GM12878 (cell line): Measurements from ENCODE around the gene DCAF11. TPM values are rescaled to one million over a fixed set of nuclear protein-coding genes. Genes with fewer than 3 reads are reported as not detected.

Source experiments
- BRCA1 ChIP-seq: IDR thresholded peaks from 2 replicates; pipeline ENCODE4 v1.6.1; 2011; ENCODE audit warnings: low read depth, low read length, improper control_type of control experiment
- CBX5 ChIP-seq: sonication (generic); IDR thresholded peaks from 2 replicates; pipeline ENCODE4 v1.6.1; 2016; ENCODE audit warnings: low read depth, moderate library complexity, mild to moderate bottlenecking, inconsistent platforms
- IKZF1 ChIP-seq: fragments of 450-650 bp; conservative IDR thresholded peaks from 2 replicates; pipeline ENCODE4 v1.6.1; 2017; ENCODE audit warnings: antibody characterized with exemption, mild to moderate bottlenecking
- MEF2A ChIP-seq: IDR thresholded peaks from 2 replicates; pipeline ENCODE4 v1.6.1; 2011; ENCODE audit warnings: low read depth, mild to moderate bottlenecking, low read length, moderate library complexity; ENCODE audit not compliant: insufficient read depth
- NFIC ChIP-seq: IDR thresholded peaks from 2 replicates; pipeline ENCODE4 v1.6.1; 2012; ENCODE audit warnings: low read depth, mild to moderate bottlenecking, inconsistent platforms, low read length, moderate library complexity
- NR2C1 ChIP-seq: fragments of 450-650 bp; IDR thresholded peaks from 2 replicates; pipeline ENCODE4 v1.6.1; 2017; ENCODE audit warnings: antibody characterized with exemption, mild to moderate bottlenecking, moderate library complexity
- NR2F1 ChIP-seq: fragments of 450-650 bp; conservative IDR thresholded peaks from 2 replicates; pipeline ENCODE4 v1.6.1; 2017; ENCODE audit warnings: mild to moderate bottlenecking
- PAX5 ChIP-seq: IDR thresholded peaks from 2 replicates; pipeline ENCODE4 v1.6.1; 2011; ENCODE audit warnings: low read depth, low read length, borderline replicate concordance
- TARDBP ChIP-seq: IDR thresholded peaks from 2 replicates; pipeline ENCODE4 v1.6.1; 2016; ENCODE audit warnings: borderline replicate concordance
- ZNF207 ChIP-seq: fragments of 450-650 bp; IDR thresholded peaks from 2 replicates; pipeline ENCODE4 v1.6.1; 2014; ENCODE audit warnings: antibody characterized with exemption, mild to moderate bottlenecking, borderline replicate concordance
- ZNF687 ChIP-seq: fragments of 450-650 bp; IDR thresholded peaks from 2 replicates; pipeline ENCODE4 v1.6.1; 2017; ENCODE audit warnings: mild to moderate bottlenecking, moderate library complexity
- polyA plus RNA-seq, 11 experiments: library from polyadenylated mRNA; depleted of rRNA in 4 of 11; unstranded in 6 of 11; stranded (reverse) in 5 of 11; fragments of >200 nt; fragmentation: Nextera tagmentation in 4 of 11; fragmentation: Illumina TruSeq in 1 of 11; extraction: Ambion mirVana in 4 of 11; extraction: Trizol in 1 of 11; gene quantifications; 1 replicate in 1 of 11; 2 replicates in 10 of 11; pipeline versions ENCODE4 v1.2.1 to v1.2.3, GENCODE V29; 2011 to 2016; ENCODE audit warnings: inconsistent platforms in 2 of 11, missing spikeins in 2 of 11, low read depth in 1 of 11
- total RNA-seq, 4 experiments: library from RNA; depleted of rRNA in 3 of 4; stranded (reverse); fragments of >200 nt in 3 of 4; fragmentation: Illumina TruSeq in 1 of 4; extraction: Trizol in 1 of 4; gene quantifications; 2 replicates each; pipeline versions ENCODE4 v1.2.1 to v1.2.3, GENCODE V29; 2013 to 2021
- TF ChIP-seq, protein P1 (sequence below): fragments of 450-650 bp; conservative IDR thresholded peaks from 2 replicates; pipeline ENCODE4 v1.6.1; 2017; ENCODE audit warnings: mild to moderate bottlenecking, moderate library complexity
- TF ChIP-seq, protein P2 (sequence below): IDR thresholded peaks from 2 replicates; pipeline ENCODE4 v1.6.1; 2011; ENCODE audit warnings: borderline replicate concordance, low read depth, mild to moderate bottlenecking, moderate library complexity, mixed read lengths, low read length; ENCODE audit not compliant: insufficient read depth; ENCODE audit errors: extremely low read length

Gene DCAF11
- total and polyA plus RNA-seq, 10 of the 15 experiments (the other 5 are each of a cell fraction or from before 2014, with no cell fraction given) = 13.4 to 91.2 (median 68.7) TPM

GRCh38 chr14:24113801-24114531 lies 611 bp upstream of the DCAF11 start (continued):
- no peak for TF ChIP-seq PAX5
- TF ChIP-seq MEF2A = peak; percentile 37; the same call in 1 of the 2 replicates
- TF ChIP-seq, protein P1, sequence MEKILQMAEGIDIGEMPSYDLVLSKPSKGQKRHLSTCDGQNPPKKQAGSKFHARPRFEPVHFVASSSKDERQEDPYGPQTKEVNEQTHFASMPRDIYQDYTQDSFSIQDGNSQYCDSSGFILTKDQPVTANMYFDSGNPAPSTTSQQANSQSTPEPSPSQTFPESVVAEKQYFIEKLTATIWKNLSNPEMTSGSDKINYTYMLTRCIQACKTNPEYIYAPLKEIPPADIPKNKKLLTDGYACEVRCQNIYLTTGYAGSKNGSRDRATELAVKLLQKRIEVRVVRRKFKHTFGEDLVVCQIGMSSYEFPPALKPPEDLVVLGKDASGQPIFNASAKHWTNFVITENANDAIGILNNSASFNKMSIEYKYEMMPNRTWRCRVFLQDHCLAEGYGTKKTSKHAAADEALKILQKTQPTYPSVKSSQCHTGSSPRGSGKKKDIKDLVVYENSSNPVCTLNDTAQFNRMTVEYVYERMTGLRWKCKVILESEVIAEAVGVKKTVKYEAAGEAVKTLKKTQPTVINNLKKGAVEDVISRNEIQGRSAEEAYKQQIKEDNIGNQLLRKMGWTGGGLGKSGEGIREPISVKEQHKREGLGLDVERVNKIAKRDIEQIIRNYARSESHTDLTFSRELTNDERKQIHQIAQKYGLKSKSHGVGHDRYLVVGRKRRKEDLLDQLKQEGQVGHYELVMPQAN = peak; percentile 82
- peak; percentile 72; the same call in 1 of the 2 replicates for TF ChIP-seq ZNF687
- TF ChIP-seq NR2F1 = peak; percentile 38; the same call in 1 of the 2 replicates
- TF ChIP-seq NR2C1 = no peak; the same call in 1 of the 2 replicates
- TF ChIP-seq IKZF1 = peak; percentile 58
- TF ChIP-seq CBX5 = 0 out of 2 replicates have a peak, but pooled peaks have one; percentile 69
- no peak; the same call in 1 of the 2 replicates for TF ChIP-seq TARDBP
- TF ChIP-seq, protein P2, sequence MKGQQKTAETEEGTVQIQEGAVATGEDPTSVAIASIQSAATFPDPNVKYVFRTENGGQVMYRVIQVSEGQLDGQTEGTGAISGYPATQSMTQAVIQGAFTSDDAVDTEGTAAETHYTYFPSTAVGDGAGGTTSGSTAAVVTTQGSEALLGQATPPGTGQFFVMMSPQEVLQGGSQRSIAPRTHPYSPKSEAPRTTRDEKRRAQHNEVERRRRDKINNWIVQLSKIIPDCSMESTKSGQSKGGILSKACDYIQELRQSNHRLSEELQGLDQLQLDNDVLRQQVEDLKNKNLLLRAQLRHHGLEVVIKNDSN = no peak
- TF ChIP-seq ZNF207 = peak; percentile 39; the same call in 1 of the 2 replicates
- TF ChIP-seq BRCA1 = peak; percentile 32; the same call in 1 of the 2 replicates
- no peak for TF ChIP-seq NFIC
